ENCODE measurements around the gene SELENOK.

The SELENOK gene

DNA sequence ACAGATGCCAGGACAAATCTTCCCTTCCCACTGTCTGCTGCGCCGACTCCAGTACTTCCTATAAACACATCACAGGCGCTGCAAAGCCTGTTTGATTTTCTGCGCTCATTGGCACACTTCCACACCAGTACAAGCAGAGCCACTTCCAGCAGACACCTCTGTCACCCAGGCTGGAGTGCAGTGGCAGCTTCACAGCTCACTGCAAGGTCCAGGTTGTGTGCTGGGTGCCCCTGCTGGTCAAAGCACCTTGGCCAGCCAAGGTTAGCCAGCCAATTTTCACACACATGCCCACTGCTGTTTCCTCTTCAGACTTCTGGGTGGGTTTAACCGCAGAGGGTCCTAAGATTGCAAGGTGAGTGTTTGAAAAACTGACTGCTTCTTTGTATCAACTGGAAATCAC lies 50.4 kb downstream of the SELENOK start:
- no peak for DNase-seq

DNA sequence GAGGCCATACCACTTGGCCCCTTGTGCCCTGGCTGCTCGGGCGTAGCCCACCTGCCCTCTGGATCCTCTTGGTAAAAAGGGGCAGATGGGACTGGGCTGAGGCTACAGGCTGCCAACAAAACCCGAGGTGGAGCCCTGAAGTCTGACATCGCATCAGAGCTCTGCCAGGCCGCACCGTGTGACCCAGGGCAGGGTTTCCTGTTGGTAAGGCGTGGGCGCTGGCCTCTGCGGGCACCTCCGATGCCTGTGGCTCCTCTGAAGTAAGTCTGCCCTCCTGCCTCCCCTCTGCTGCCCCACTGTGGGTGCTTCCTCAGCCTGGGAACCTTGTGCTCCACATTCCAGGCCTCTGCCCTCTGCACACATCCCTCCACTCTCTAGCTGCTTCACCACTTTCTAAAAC lies 54.3 kb downstream of the SELENOK start:
- DNase-seq, result no peak

- no peak for DNase-seq
Measured at GRCh38 chr3:53836084-53836872, 55.4 kb downstream of the SELENOK start.

DNA sequence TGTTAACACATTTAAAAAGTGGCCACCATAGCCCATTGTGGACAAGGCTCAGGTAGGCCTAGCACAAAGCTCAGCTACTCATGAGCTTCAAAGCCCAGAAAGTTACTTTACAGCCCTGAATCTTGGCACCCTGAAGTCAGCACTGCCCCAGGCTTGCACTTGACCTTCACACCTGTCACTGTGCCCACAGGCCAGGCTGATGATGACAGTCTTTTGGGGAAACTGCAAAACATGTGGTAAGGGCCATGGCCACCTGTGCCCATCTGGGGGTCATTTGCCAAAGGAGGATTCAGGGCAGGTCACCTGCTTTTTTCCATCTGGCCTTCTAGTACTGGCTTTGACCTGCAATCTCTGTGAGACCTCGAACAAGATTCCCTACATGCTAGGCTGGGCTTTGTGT lies 56.4 kb downstream of the SELENOK start:
- no peak for DNase-seq

- no peak for DNase-seq
Measured at GRCh38 chr3:53834429-53835095, 57.1 kb downstream of the SELENOK start.

All from NCI-H1436 treated with DMSO at 0.1 percent for 48 hours (cell line).